Fibroblast of gingiva (primary cell): ENCODE data around the gene HDAC4.

ENCODE experiments used
- DNase-seq: peaks from one replicate; pipeline ENCODE4 v3.0.0-alpha.2; 2011; ENCODE audit warnings: low read depth

Gene HDAC4

DNA sequence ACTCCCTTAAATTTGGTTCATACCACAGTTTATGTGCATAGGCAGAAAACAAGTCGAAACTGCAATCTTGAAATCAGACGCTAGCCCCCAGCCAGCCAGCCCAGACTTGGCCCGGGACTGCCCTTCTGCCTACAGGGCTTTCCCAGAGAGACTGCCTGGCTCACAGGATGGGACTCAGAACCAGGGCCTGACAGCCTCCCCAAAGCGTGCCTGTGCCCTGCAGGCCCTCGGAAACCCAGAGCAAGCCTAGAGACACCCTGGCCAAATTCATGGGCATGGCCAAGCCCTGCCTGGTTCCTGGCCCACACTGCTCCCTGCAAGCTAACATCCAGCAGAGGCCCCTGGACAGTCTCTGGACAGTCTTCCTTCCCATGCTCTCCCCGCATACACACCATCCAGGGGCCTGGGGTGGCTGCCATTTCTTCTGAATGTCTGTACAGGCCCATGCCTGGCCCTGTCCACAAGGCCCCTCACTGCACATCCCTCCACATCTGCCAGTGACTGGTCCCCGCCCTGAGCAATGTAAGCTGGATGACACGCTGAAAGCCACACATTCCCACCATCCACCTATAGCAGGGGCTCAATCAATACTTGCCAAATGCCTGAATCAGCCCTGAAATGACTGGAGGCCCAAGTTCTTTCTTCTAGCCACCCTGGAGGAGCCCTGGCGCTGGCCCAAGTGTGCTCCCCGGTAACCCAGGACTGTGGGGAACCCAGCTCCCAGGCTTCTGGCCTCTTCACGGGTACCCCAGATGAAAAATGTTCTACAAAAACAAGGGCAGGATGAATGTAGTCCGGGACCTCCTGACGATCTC is 73.1 kb downstream of the HDAC4 start:
- DNase-seq, result no peak

GRCh38 chr2:239326831-239327535 is 73.8 kb downstream of the HDAC4 start:
- DNase-seq, result no peak

DNA sequence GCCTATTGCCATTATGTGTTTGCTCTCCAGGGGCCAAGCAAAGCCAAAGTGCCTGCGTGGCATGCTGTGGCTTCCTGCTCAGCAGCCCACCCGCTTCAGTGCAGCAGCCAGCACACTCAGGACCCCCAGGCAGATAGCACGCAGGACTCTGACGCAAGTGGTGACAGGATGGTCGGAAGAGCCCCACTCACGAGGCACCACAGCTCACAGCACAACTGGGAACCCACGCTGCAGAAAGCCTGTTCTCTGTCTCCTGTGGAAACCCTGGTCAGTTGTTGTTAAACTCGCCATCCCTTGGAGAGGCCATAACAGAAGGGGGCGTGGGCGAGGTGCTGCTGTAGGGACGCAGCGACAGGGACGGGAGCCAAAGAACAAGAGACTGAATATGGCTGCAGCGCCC is 76.4 kb downstream of the HDAC4 start:
- DNase-seq, result no peak

DNA sequence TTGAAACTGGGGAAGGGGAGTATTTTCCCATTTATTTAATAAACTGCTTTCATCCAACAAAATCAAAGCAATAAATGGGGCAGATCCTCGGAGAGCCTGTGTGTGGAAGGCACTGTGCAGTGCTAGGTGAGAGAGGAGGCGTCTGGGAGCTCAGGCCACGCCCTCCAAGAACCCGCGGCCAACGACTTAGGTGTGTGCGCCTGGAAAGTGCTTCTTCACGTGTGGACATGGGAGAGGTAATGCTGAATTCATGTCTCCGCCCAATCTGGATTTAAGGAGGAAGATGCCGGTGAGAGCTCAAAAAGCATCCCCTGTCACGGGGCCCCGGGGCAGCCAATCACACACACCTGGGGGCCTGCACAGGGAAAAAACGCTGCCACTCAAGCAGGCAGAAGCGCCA is 77.4 kb downstream of the HDAC4 start:
- no peak for DNase-seq

- DNase-seq, result peak; percentile 56
These were observed 78.3 kb downstream of the HDAC4 start for GRCh38 chr2:239322416-239323086.

- no peak for DNase-seq
These were observed 79.0 kb downstream of the HDAC4 start for GRCh38 chr2:239321596-239322415.

DNA sequence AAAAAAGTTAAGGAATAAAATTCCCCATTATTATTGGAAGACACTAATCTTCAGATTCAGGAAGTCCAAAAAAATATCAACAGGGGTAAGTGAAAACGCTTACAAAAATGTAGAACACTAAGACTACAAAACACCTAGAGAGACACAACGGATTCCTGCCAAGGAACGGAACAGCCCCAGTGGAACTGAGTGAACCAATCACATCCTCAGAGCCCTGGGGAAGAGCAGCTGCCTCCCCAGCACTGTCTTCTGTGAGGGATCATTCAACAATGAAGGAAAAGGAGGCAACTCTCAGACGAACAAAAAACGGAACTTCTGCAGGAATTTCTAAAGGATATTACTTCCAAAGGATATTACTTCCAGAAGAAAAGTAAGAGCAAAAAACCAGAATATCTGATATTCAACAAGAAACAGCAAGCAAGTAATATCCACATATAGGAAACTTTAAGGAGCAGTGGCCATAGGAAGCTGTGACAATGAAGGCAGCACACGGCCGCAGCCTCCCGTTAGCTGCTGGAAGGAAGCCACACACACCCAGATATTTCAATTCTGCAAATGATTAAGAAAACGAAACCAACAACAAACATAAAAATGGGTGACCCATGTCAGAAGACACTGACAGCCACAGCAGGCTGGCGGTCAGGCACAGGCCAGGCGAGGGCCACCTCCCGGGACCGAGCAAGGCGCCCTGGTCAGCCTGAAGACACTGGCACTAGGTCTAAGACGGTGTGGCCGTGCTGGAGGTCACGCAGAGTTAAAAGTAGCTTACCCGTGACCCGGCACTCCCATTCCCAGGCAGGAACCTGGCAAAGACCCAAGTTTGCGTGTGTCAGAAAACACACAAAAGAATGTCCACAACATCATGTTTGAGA is 81.8 kb downstream of the HDAC4 start:
- DNase-seq, result peak; percentile 38

GRCh38 chr2:239318151-239318611 is 82.6 kb downstream of the HDAC4 start:
- DNase-seq, result peak; percentile 40

GRCh38 chr2:239316562-239317465 is 84.0 kb downstream of the HDAC4 start:
- peak; percentile 69 for DNase-seq

GRCh38 chr2:239315308-239315707 is 85.5 kb downstream of the HDAC4 start:
- DNase-seq, result no peak

- DNase-seq, result no peak
These were observed 87.0 kb downstream of the HDAC4 start for GRCh38 chr2:239313776-239314175.

DNA sequence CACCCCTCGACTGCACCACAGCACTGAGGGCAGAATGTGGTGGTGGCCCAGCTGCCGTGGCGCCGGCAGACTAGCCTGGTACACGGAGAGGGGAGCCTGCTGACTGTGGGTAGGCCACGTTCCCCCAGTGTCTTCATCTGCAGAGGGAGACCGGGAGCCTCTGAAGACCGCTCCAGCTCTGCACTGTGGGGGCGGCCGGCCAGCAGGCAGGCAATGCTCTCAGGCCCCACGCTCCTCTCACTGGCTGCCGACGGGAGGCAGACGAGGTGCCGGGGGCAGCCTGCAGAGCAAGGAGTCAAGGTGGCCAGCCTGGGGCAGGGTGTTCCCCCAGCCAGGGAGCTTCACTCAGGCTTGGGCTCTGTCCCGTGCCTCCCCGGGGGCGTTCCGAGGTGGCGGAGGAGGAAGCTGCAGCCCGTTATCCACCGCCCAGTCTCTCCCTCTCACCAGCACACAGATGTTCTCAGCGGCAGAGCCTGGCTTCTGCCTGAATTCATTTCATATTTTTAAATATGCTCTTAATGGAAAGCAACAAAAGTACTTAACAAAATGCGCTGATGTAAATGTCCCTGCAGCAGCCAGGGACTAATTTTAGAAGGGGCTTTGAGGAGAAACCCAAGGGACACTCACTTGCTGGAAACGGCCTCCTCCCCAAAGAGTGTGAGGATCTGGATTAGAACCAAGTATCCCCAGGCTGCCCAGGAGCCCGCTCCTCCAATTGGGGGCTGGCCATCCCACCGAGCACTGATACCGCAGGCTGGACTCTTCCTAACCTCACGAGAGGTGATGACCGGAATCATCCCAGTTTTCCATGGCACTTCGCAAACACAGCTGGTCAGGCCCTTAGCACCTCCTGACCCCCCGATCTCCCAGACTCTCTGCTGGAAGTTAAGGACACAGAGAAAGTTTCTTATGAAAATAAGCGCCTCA is 87.8 kb downstream of the HDAC4 start:
- DNase-seq, result no peak

DNA sequence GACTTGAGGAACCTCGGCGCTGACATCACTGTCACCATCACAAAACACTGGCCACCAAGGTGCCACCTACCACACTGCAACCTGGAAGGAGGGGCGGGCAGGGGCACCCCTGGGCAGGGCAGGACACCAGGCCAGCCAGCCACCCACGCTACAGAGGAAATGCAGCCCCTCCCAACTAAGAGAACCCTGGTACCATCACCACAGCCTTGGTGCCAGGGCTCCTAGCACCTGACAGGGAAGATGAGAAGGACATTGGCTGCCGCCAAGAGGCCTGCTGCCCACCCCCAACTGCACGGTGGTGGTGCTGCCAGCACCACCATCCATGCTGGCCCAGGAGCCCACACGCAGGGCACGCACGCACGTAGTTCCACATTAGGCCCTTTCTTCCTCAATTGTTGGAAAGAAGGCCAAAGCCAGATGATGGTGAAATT is 88.7 kb downstream of the HDAC4 start:
- DNase-seq, result no peak

DNA sequence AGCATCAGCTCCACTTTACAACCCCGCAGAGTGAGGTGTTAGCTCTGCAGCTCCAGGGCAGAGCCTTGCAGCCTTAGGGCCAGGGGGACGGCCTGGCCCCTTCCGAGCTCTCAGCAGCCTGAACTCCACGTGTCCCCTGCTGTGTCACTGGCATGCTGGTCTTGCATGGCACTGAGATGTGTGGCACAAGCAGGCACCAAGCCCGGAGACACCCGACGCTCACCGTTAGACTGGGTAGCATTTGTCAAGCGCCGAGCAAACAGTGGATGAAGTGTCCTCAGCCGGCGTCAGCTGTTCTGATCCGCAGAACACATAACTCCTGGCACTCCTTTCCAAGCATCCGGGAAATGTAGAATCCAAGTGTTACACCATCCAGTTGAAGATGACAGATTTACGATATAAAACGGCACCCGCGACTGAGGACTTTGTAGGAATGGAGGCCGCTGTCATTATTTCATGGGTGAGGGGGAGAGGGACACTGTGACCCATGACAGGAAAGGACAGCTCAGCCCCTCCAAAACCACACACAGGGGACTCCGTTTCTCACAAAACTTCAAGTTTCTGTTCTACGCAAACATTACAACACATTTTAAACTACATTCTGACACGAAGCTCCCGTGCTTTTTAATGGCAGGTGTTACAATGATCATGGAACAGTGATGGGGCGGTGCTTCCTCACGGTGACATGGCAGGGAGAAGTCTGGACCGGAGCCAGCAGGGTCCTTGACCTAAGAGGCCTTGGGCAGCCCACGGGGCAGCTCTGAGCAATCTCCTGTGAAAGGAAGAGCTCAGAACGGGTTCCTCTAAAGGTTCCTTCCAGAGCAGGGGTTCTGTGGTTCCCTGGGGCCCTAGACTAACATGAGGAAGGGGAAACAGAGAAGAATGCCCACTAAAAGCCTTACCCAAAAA is 89.4 kb downstream of the HDAC4 start:
- DNase-seq, result no peak

GRCh38 chr2:239310401-239311061 is 90.3 kb downstream of the HDAC4 start:
- DNase-seq, result no peak

DNA sequence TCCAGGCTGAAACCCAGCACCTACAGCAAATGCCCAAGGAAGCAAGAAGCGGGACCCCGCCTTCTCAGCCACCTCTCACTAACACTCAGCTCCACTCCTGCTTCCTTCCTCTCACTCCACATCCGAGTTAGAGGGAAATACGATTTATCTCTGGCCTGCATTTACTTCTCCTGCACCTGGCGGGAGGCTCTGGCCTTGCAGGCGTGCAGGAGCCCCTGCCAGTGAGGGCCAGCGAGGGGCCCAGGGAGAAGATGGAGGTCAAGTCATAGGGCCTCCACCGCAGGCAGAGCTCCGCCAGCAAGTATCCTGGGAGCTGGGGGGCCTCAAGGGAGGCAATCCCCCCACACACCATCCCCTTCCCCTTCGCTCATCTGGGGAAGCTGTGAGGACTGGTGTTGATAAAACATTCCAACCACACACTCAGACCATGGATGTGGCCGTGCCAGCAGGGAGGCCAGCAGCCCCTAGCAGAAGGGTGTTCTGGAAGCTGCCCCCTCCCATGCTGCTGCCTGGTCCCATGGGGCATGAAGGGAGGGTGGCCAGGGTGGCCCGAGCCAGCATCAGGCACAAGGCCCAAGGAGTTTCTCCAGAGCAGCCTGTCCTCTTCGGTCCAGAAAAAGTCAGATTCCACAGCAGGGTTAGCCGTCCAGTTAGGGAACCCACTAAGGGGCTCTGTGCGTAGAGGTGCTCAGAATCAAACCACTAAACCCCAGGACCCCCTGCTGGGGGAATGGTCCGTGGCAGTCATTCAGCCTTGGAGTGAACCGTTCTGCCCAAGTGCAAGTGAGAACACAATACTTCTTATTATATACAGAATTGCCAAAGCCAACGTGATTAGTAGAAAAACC is 91.2 kb downstream of the HDAC4 start:
- DNase-seq, result no peak
